ENCODE data around the gene GAB1.

Gene GAB1

DNA sequence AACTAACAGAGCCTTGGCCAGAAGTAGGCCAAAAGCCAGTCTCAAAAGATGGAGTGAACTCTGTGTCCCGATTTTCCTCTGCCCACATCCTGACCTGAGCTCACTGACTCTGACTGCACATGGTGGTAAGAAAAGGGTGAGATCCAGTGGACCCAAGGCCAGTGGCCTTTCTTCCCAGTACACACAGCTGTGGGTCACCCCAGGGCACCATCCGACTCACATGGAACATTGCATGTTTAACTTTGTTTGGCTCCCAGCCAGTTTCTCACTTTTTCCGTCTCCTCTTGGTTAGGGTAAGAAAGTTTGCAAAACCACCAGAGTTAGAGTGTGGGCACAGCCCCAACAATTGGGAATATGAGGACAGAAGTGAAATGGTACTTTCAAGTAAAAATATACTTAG, 69.8 kb downstream of the GAB1 start:
- POLR2A ChIA-PET: no interaction called here
- CTCF ChIA-PET: interaction anchor here (1.1 to 2.2 kb wide), 4 partner anchors 8 to 30 kb away, joined by 3 to 9 read pairs (median 5); no protein-coding TSS in a partner anchor
- no peak for DNase-seq (ENCODE audit: extremely low spot score)
- TF ChIP-seq, protein P1, sequence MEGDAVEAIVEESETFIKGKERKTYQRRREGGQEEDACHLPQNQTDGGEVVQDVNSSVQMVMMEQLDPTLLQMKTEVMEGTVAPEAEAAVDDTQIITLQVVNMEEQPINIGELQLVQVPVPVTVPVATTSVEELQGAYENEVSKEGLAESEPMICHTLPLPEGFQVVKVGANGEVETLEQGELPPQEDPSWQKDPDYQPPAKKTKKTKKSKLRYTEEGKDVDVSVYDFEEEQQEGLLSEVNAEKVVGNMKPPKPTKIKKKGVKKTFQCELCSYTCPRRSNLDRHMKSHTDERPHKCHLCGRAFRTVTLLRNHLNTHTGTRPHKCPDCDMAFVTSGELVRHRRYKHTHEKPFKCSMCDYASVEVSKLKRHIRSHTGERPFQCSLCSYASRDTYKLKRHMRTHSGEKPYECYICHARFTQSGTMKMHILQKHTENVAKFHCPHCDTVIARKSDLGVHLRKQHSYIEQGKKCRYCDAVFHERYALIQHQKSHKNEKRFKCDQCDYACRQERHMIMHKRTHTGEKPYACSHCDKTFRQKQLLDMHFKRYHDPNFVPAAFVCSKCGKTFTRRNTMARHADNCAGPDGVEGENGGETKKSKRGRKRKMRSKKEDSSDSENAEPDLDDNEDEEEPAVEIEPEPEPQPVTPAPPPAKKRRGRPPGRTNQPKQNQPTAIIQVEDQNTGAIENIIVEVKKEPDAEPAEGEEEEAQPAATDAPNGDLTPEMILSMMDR (IDR thresholded peaks at IDR 0.05; ENCODE audit: control extremely low read depth, extremely low read depth, low read depth, missing control alignments): no peak

DNA sequence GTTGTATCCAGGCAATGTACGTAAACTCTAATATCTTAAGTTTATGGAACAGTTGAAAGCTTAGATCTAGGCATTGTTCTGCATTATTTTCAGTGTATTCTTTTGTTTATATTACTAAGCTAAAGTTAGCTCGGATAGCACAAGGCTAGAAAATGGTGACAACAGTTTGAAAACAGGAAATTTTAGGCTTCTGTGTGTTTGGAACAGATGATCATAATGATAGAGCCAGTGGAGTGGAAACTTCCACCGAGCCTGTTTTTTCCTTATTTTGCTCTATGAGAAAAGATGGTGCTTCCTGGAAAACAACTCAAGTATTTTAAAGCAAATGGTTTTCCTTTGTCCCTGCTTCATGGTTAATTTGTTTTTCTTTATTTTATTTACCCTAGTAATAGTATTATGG, 70.8 kb downstream of the GAB1 start:
- CTCF ChIA-PET: interaction anchor here (1.1 to 2.2 kb wide), 2 partner anchors 10 to 31 kb away, joined by 4 to 9 read pairs; no protein-coding TSS in a partner anchor
- TF ChIP-seq, protein P1 (IDR thresholded peaks at IDR 0.05; ENCODE audit: control extremely low read depth, extremely low read depth, low read depth, missing control alignments): no peak
- no peak for DNase-seq (ENCODE audit: extremely low spot score)
- POLR2A ChIA-PET: no interaction called here

DNA sequence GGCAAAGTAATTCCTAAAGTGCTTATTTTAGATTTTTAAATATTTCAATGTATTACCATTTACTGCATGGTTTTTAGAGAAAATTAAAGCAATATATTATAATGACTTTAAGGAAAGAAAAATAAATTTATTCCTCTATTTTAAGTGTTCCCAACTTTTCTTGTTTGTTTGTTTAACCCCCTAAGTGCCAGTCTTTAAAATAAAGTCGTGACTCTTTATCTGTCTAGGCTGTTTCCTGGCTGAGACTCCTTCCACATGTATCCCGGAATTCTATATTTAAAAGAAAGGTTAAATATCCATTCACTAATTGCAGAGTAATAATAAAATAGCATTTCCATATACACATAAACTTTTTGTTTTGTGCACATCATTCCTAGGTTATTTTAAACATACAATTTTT, 71.2 kb downstream of the GAB1 start:
- ChIA-PET POLR2A (no interaction called here), CTCF (interaction anchor here (1.1 to 2.2 kb wide), 2 partner anchors 10 to 32 kb away, joined by 4 to 9 read pairs; no protein-coding TSS in a partner anchor)
- DNase-seq (ENCODE audit: extremely low spot score): no peak
- TF ChIP-seq, protein P1 (IDR thresholded peaks at IDR 0.05; ENCODE audit: control extremely low read depth, extremely low read depth, low read depth, missing control alignments): no peak

DNA sequence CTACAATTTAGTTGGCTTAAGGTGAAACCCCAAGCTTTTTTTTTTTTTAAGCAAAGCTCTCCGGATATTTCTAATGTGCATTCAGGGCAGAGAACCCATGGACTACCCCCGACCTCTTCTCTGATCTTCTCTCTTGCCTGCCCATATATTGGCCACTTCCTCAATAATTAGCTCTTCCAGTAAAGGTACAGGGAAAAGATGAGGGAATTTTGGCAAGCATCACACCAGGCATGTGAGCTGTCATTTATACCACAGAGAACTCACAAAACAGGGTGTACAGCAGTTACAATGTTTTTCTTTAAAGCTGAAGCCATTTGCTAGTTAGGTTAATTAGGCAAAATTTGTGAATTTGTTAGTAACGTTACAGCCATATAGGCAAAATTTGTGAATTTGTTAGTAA, 73.3 kb downstream of the GAB1 start:
- CTCF ChIA-PET: interaction anchor here (1.0 to 4.2 kb wide), 10 partner anchors 8 to 208 kb away, joined by 3 to 17 read pairs (median 4); no protein-coding TSS in a partner anchor
- TF ChIP-seq, protein P1 (IDR thresholded peaks at IDR 0.05; ENCODE audit: control extremely low read depth, extremely low read depth, low read depth, missing control alignments): no peak
- DNase-seq (ENCODE audit: extremely low spot score): no peak
- POLR2A ChIA-PET: no interaction called here

DNA sequence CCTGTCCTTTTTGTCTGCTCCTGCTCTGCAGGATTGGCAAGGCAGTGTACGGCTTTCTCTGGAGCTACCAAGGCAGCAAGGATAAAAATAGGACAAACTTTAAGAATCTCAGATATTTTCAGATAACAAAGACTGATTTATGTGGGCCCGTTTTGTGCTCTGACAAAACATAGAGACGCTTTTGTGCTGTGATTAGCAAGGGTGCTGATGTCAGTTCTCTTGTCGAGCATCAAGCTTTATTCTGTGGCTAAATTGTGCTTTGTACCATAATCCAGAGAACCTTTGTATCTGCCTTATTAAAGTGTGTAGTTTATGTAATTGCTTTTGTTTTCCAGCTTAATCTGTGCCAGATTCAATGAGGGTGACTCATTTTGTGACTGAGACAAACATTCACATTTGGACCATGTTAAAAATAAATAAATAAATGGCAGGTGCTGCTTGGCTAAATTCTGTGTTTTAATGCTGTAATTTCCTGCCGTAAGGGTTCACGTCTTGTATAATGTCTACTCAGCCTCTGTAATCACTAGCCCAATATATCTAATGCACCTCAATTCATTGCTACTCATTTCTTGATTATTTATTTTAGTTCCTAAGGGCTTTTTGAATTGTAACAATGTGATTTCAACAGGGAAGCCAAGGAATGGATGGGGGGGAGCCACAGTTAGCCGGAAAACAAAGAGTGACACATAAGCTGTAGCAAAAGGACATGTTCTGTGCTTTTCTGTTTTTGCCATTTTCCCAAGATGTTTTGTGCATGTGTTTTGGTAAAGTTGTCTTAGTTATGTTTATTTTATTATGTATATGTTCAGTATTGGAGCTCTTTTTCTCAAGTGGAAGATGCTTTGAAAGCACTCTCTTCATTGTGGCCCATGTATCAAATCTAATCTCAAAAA, 75.1 kb downstream of the GAB1 start:
- CTCF ChIA-PET: interaction anchor here (4.2 kb wide), 1 partner anchor 11 kb away, joined by 17 read pairs; no protein-coding TSS in a partner anchor
- TF ChIP-seq, protein P1 (IDR thresholded peaks at IDR 0.05; ENCODE audit: control extremely low read depth, extremely low read depth, low read depth, missing control alignments): no peak
- DNase-seq (ENCODE audit: extremely low spot score): no peak
- POLR2A ChIA-PET: no interaction called here

DNA sequence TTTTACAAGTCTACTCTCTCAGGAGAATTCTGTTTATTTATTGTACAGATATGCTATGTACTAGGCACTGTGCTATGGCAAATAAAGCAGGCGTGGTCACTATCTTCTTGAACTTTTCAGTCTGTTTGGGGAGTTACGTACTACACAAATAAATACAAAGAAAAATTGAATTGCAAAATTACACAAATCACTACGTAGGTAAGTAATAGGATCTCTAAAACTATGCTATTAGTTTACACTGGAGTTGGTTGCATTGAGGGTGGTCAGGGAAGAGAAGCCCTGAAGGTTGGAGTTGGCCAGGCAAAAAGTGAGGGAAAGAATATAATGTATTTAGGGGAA, 75.7 kb downstream of the GAB1 start:
- TF ChIP-seq, protein P1 (IDR thresholded peaks at IDR 0.05; ENCODE audit: control extremely low read depth, extremely low read depth, low read depth, missing control alignments): no peak
- DNase-seq (ENCODE audit: extremely low spot score): no peak
- CTCF ChIA-PET: interaction anchor here (1.2 to 4.2 kb wide), 2 partner anchors 10 to 11 kb away, joined by 6 to 17 read pairs; no protein-coding TSS in a partner anchor
- POLR2A ChIA-PET: no interaction called here

Measured in GM10248 (cell line).